Measurements from ENCODE around the gene OR52N4. TPM values are rescaled to one million over a fixed set of nuclear protein-coding genes. Genes with fewer than 3 reads are reported as not detected.
"Not testable (repeated sequence)": the region's sequence is repeated elsewhere in the genome, so short reads cannot be mapped to it uniquely, and the experiment has no call there.

The OR52N4 gene
- not detected in 2 replicates for total RNA-seq
- not detected in 2 replicates for polyA plus RNA-seq

DNA sequence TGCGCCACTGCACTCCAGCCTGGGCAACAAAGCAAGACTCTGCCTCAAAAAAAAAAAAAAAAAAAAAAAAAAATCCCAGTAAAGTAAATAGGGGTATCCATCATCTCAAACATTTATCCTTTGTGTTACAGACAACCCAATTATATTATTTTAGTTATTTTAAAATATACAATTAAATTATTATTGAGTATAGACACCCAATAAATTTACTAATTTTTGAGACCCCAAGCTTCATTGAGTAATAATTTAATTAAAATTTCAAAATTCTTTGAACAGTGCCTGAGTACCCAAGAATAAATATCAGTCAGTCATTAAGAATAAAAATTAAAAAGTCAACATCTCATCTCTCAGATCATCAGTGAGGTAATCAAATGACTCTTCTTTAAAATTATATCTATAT lies at the start of gene OR52N4:
TSS of gene OR52N4 (plus strand) at position 301 of the 400 bp plus-strand sequence. CDS start 498 bp downstream, outside the sequence.
- H3K27ac ChIP-seq: no peak within 1 kb of the TSS
- H3K4me3 ChIP-seq: no peak within 1 kb of the TSS
- no peaks in the 10 kb centered on the region for H3K27me3 ChIP-seq
- H3K36me3 ChIP-seq: no peaks in the 10 kb centered on the region
- TF ChIP-seq, protein P1, sequence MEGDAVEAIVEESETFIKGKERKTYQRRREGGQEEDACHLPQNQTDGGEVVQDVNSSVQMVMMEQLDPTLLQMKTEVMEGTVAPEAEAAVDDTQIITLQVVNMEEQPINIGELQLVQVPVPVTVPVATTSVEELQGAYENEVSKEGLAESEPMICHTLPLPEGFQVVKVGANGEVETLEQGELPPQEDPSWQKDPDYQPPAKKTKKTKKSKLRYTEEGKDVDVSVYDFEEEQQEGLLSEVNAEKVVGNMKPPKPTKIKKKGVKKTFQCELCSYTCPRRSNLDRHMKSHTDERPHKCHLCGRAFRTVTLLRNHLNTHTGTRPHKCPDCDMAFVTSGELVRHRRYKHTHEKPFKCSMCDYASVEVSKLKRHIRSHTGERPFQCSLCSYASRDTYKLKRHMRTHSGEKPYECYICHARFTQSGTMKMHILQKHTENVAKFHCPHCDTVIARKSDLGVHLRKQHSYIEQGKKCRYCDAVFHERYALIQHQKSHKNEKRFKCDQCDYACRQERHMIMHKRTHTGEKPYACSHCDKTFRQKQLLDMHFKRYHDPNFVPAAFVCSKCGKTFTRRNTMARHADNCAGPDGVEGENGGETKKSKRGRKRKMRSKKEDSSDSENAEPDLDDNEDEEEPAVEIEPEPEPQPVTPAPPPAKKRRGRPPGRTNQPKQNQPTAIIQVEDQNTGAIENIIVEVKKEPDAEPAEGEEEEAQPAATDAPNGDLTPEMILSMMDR (IDR thresholded peaks at IDR 0.05; ENCODE audit: low read depth, low read length): no peak
- H3K4me1 ChIP-seq (ENCODE audit: low read depth): no peaks in the 10 kb centered on the region
- no peak for DNase-seq (ENCODE audit: low read depth in 1 of 2, low spot score in 1 of 2)
- no peaks in the 10 kb centered on the region for H3K9me3 ChIP-seq (ENCODE audit: low read depth)

DNA sequence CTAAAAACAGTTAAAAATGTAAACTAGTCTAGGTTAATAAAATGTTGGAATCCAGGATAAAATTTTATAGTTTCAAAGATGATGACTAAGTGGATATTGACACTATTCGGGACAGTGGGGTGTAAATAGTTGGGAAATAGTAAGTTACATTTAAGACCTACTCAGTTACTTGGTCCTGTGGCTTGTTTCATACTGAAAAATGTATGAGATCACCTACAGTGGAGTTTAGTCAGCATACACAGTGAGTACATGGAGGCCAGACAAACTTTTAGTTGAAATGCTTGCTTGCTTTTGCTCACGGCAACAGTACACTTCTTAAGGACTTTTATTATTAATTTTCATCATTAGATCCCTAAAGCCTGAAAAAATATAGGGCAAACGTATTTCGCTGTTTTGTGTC lies 48.4 kb upstream of the OR52N4 start:
- H3K4me3 ChIP-seq: no peak overlapping the region
- TF ChIP-seq, protein P1 (IDR thresholded peaks at IDR 0.05; ENCODE audit: low read depth, low read length): no peak
- H3K4me1 ChIP-seq (ENCODE audit: low read depth): no peaks in the 10 kb centered on the region
- H3K27me3 ChIP-seq: no peaks in the 10 kb centered on the region
- H3K9me3 ChIP-seq (ENCODE audit: low read depth): no peaks in the 10 kb centered on the region
- H3K36me3 ChIP-seq: no peaks in the 10 kb centered on the region
- no peak for DNase-seq (ENCODE audit: low read depth in 1 of 2, low spot score in 1 of 2)
- no peak overlapping the region for H3K27ac ChIP-seq

DNA sequence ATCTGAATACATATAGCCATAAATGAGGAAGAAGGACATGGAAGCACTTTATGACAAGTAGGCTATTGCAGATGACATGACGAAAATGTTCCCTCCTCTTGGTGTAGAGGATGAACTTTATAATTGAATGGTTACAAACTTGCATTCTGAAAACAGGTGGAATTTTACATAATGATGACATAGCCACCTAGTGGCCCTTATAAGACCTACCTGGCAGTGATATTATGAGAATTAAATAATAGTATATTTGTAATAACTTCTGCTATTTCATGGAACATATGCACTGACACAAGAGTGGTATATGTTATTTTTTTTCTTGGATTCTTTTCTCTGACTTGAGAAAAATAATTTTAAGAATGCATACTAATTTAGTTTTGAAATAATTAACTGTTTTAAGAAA lies 41.5 kb upstream of the OR52N4 start:
- DNase-seq (ENCODE audit: low read depth in 1 of 2, low spot score in 1 of 2): peak in 1 of 2 donors; percentile 4
- Histone ChIP-seq H3K36me3 (no peaks in the 10 kb centered on the region), H3K4me1 (ENCODE audit: low read depth) (no peaks in the 10 kb centered on the region), H3K4me3 (no peak overlapping the region), H3K9me3 (ENCODE audit: low read depth) (no peaks in the 10 kb centered on the region), H3K27ac (no peak overlapping the region), H3K27me3 (no peaks in the 10 kb centered on the region)
- TF ChIP-seq, protein P1 (IDR thresholded peaks at IDR 0.05; ENCODE audit: low read depth, low read length): peak; percentile 30

DNA sequence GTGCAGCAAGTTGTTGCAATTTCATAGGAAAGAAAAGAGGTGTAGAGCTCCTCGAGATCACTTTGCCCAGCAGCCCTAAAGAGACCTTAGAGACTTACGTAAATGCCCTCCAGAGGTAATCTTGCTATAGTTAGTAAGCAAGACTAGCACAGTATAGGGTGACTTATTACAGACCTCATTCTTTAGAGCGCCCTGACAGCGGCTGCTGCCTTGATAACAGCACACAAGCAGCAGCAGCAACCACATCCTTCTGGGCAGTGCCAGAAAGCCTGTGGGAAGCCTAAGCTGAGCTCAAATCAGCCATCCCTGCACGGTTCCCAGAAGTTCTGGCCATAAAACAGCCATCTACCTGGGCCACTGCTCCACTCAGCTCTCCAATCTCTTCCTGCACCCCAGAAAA lies 40.3 kb upstream of the OR52N4 start:
- H3K27ac ChIP-seq: peak overlapping the region; percentile 52
- peak; percentile 45 to 57 for DNase-seq (ENCODE audit: low read depth in 1 of 2, low spot score in 1 of 2)
- no peak overlapping the region for H3K4me3 ChIP-seq
- H3K27me3 ChIP-seq: no peaks in the 10 kb centered on the region
- TF ChIP-seq, protein P1 (IDR thresholded peaks at IDR 0.05; ENCODE audit: low read depth, low read length): no peak
- no peaks in the 10 kb centered on the region for H3K9me3 ChIP-seq (ENCODE audit: low read depth)
- no peaks in the 10 kb centered on the region for H3K36me3 ChIP-seq
- H3K4me1 ChIP-seq (ENCODE audit: low read depth): no peaks in the 10 kb centered on the region

DNA sequence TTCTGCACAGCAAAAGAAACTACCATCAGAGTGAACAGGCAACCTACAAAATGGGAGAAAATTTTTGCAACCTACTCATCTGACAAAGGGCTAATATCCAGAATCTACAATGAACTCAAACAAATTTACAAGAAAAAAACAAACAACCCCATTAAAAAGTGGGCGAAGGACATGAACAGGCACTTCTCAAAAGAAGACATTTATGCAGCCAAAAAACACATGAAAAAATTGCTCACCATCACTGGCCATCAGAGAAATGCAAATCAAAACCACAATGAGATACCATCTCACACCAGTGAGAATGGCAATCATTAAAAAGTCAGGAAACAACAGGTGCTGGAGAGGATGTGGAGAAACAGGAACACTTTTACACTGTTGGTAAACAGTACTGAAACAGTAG lies 37.5 kb upstream of the OR52N4 start:
- H3K9me3 ChIP-seq (ENCODE audit: low read depth); H3K4me3 ChIP-seq; H3K27ac ChIP-seq; H3K36me3 ChIP-seq; H3K4me1 ChIP-seq (ENCODE audit: low read depth); DNase-seq (ENCODE audit: low read depth in 1 of 2, low spot score in 1 of 2); H3K27me3 ChIP-seq: not testable (repeated sequence)

DNA sequence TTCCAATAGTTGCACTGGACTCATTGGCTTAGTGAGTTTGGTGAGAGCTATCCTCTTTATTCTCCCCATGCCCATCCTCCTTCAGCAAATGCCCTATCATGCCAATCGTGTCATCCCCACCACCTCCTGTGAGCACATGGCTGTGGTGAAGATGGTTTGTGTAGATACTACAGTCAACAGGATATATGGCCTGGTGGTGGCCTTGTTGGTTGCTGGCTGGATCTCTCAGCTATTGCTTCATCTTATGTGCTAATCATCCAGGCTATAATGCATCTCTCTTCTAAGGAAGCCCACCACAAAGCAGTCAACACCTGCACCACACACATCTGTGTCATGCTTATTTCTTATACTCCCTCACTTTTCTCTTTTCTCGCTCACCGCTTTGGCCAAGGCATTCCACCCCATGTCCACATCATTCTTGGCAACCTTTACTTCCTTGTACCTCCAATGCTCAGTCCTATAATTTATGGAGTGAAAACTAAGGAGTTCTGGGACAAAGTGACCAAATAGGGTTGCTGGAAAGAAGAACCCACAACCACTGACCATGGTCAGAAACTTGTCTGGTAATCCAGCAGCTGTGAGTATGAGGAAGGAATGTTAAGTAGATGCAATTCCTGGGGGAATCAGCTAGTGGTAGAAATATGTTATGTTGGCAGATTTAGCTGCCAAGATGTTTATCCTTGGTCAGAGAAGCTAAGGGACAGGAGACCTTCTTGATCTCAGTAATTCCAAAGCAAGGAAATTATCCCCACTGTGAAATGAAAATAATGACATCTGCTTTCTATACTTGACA lies 34.1 kb upstream of the OR52N4 start:
- no peaks in the 10 kb centered on the region for H3K27me3 ChIP-seq
- H3K4me3 ChIP-seq: no peak overlapping the region
- H3K9me3 ChIP-seq (ENCODE audit: low read depth): no peaks in the 10 kb centered on the region
- no peaks in the 10 kb centered on the region for H3K36me3 ChIP-seq
- no peak overlapping the region for H3K27ac ChIP-seq
- DNase-seq (ENCODE audit: low read depth in 1 of 2, low spot score in 1 of 2): no peak
- TF ChIP-seq, protein P1 (IDR thresholded peaks at IDR 0.05; ENCODE audit: low read depth, low read length): no peak
- no peaks in the 10 kb centered on the region for H3K4me1 ChIP-seq (ENCODE audit: low read depth)

All from cardiac muscle cell (in vitro differentiated cells and primary cell).